HL-60 (cell line): Measurements from ENCODE around the gene P3H2.

ENCODE experiments used
- DNase-seq, 2 experiments: peaks; one replicate each; pipeline ENCODE4 v3.0.0-alpha.2; 2010 to 2020; ENCODE audit warnings: low read depth in 1 of 2, low spot score in 1 of 2
- H3K27ac ChIP-seq: fragments of 250-450 bp; sonication (Bioruptor Pico); replicated peaks from 2 replicates; pipeline ENCODE4 v1.5.1; 2020; ENCODE audit warnings: mild to moderate bottlenecking, moderate library complexity
- H3K27me3 ChIP-seq: fragments of 250-450 bp; sonication (Bioruptor Pico); 2 replicates; pipeline ENCODE4 v1.5.1; 2021; ENCODE audit warnings: mild to moderate bottlenecking, moderate library complexity; ENCODE audit not compliant: insufficient read depth, poor library complexity, severe bottlenecking
- H3K4me3 ChIP-seq: replicated peaks from 2 replicates; pipeline ENCODE4 v1.5.1; 2011; ENCODE audit warnings: mild to moderate bottlenecking, control low read depth, low read length; ENCODE audit not compliant: insufficient read depth
- GABPA ChIP-seq: IDR thresholded peaks from 2 replicates; pipeline ENCODE4 v1.6.1; 2012; ENCODE audit warnings: low read depth
- POLR2AphosphoS5 ChIP-seq: IDR thresholded peaks from 2 replicates; pipeline ENCODE4 v1.6.1; 2012; ENCODE audit warnings: low read depth
- REST ChIP-seq: IDR thresholded peaks from 2 replicates; pipeline ENCODE4 v1.6.1; 2012; ENCODE audit warnings: low read depth; ENCODE audit not compliant: insufficient replicate concordance
- SPI1 ChIP-seq: IDR thresholded peaks from 2 replicates; pipeline ENCODE4 v1.6.1; 2012; ENCODE audit warnings: low read depth, mild to moderate bottlenecking, borderline replicate concordance
- TF ChIP-seq, protein P1 (sequence below): IDR thresholded peaks from one replicate; pipeline ENCODE4 v1.5.1; 2011; ENCODE audit warnings: low read length, control low read depth, inconsistent platforms; ENCODE audit not compliant: insufficient read depth

Gene P3H2

DNA sequence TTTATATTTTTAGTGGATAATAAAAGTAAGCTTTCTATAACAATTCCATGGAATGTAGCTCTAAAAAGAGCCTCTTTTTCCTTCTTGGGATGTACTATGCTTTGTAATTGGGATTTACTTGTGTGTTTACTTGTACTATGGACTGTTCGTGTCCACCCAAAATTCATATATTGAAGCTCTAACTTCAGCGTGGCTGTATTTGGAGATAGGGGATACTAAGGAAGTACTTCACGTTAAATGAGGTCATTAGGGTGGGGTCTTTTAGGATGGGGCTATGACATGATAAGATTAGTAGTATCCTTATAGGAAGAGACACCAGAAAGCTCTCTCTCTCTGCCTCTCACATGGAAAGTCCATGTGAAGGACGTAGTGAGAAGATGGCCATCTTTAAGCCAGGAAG lies 64.9 kb downstream of the P3H2 start:
- DNase-seq, result no peak
- H3K27me3 ChIP-seq, result no peaks in the 10 kb centered on the region
- TF ChIP-seq, protein P1, sequence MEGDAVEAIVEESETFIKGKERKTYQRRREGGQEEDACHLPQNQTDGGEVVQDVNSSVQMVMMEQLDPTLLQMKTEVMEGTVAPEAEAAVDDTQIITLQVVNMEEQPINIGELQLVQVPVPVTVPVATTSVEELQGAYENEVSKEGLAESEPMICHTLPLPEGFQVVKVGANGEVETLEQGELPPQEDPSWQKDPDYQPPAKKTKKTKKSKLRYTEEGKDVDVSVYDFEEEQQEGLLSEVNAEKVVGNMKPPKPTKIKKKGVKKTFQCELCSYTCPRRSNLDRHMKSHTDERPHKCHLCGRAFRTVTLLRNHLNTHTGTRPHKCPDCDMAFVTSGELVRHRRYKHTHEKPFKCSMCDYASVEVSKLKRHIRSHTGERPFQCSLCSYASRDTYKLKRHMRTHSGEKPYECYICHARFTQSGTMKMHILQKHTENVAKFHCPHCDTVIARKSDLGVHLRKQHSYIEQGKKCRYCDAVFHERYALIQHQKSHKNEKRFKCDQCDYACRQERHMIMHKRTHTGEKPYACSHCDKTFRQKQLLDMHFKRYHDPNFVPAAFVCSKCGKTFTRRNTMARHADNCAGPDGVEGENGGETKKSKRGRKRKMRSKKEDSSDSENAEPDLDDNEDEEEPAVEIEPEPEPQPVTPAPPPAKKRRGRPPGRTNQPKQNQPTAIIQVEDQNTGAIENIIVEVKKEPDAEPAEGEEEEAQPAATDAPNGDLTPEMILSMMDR, result no peak
- no peak for TF ChIP-seq SPI1
- TF ChIP-seq GABPA, result no peak
- TF ChIP-seq REST, result no peak
- no peak for TF ChIP-seq POLR2AphosphoS5
- no peak overlapping the region for H3K4me3 ChIP-seq
- no peak overlapping the region for H3K27ac ChIP-seq

GRCh38 chr3:190053919-190054672 lies 66.6 kb downstream of the P3H2 start:
- H3K4me3 ChIP-seq, result no peak overlapping the region

GRCh38 chr3:190051641-190052040 lies 69.1 kb downstream of the P3H2 start:
- Histone ChIP-seq H3K27ac (no peak overlapping the region), H3K27me3 (peaks cover 2% of the 10 kb centered on the region), H3K4me3 (no peak overlapping the region)
- no peak for DNase-seq
- TF ChIP-seq SPI1, result no peak
- TF ChIP-seq POLR2AphosphoS5, result no peak
- TF ChIP-seq, protein P1, result no peak
- no peak for TF ChIP-seq REST
- no peak for TF ChIP-seq GABPA

More at GRCh38 chr3:190053919-190054672, 66.6 kb downstream of the P3H2 start:
- DNase-seq, result no peak
- no peaks in the 10 kb centered on the region for H3K27me3 ChIP-seq
- TF ChIP-seq GABPA (no peak), REST (no peak)
- H3K27ac ChIP-seq, result no peak overlapping the region
